Astrocyte (in vitro differentiated cells and primary cell): ENCODE measurements around the gene STX4. TPM values are rescaled to one million over a fixed set of nuclear protein-coding genes. Genes with fewer than 3 reads are reported as not detected.

Experiments
- DNase-seq: peaks from one replicate; pipeline ENCODE4 v3.0.0-alpha.2; 2010; ENCODE audit warnings: low read depth
- FAIRE-seq: peaks from 2 replicates; lab custom pipeline; 2011; peaks lifted over from hg19 to GRCh38; lab: Jason Lieb, UNC
- H2AFZ ChIP-seq: 2 replicates; pipeline ENCODE4 v1.6.0; 2012; ENCODE audit warnings: low read depth, low read length, inconsistent platforms
- H3K27ac ChIP-seq: 2 replicates; pipeline ENCODE4 v1.5.1; 2011; ENCODE audit warnings: low read depth, low read length, inconsistent platforms
- H3K27me3 ChIP-seq: 2 replicates; pipeline ENCODE4 v1.6.0; 2011; ENCODE audit warnings: low read length, inconsistent platforms; ENCODE audit not compliant: insufficient read depth
- H3K36me3 ChIP-seq: 2 replicates; pipeline ENCODE4 v1.5.1; 2011; ENCODE audit warnings: low read length, inconsistent platforms; ENCODE audit not compliant: insufficient read depth
- H3K4me1 ChIP-seq: 2 replicates; pipeline ENCODE4 v1.5.1; 2011; ENCODE audit warnings: low read length, inconsistent platforms; ENCODE audit not compliant: insufficient read depth
- H3K4me2 ChIP-seq: 2 replicates; pipeline ENCODE4 v1.6.0; 2012; ENCODE audit warnings: low read length, inconsistent platforms
- H3K4me3 ChIP-seq: 2 replicates; pipeline ENCODE4 v1.5.1; 2011; ENCODE audit warnings: low read depth, mild to moderate bottlenecking, low read length, inconsistent platforms; ENCODE audit not compliant: insufficient read depth
- H3K79me2 ChIP-seq: 2 replicates; pipeline ENCODE4 v1.6.0; 2012; ENCODE audit warnings: mild to moderate bottlenecking, low read length, inconsistent platforms; ENCODE audit not compliant: insufficient read depth
- H3K9ac ChIP-seq: 2 replicates; pipeline ENCODE4 v1.6.0; 2012; ENCODE audit warnings: mild to moderate bottlenecking, low read length, inconsistent platforms
- H3K9me3 ChIP-seq: 2 replicates; pipeline ENCODE4 v1.5.1; 2012; ENCODE audit warnings: low read depth, mild to moderate bottlenecking, low read length, inconsistent platforms; ENCODE audit not compliant: insufficient read depth
- H4K20me1 ChIP-seq: 2 replicates; pipeline ENCODE4 v1.6.0; 2012; ENCODE audit warnings: low read length, inconsistent platforms; ENCODE audit not compliant: insufficient read depth
- H3K27ac Mint-ChIP-seq: one replicate; pipeline ENCODE4 v1.8.0; 2021; ENCODE audit warnings: mild to moderate bottlenecking, mixed read lengths; ENCODE audit not compliant: unreplicated experiment
- H3K27me3 Mint-ChIP-seq: one replicate; pipeline ENCODE4 v1.8.0; 2021; ENCODE audit warnings: low read depth, mixed read lengths; ENCODE audit not compliant: unreplicated experiment
- H3K36me3 Mint-ChIP-seq: one replicate; pipeline ENCODE4 v1.8.0; 2021; ENCODE audit warnings: low read depth, mixed read lengths; ENCODE audit not compliant: unreplicated experiment
- H3K4me1 Mint-ChIP-seq: one replicate; pipeline ENCODE4 v1.8.0; 2021; ENCODE audit warnings: low read depth, mixed read lengths; ENCODE audit not compliant: unreplicated experiment
- H3K4me3 Mint-ChIP-seq: one replicate; pipeline ENCODE4 v1.8.0; 2021; ENCODE audit warnings: mild to moderate bottlenecking, moderate library complexity, mixed read lengths; ENCODE audit not compliant: unreplicated experiment
- H3K9me3 Mint-ChIP-seq: one replicate; pipeline ENCODE4 v1.8.0; 2021; ENCODE audit warnings: mild to moderate bottlenecking, mixed read lengths; ENCODE audit not compliant: unreplicated experiment
- EZH2 ChIP-seq: IDR thresholded peaks from 2 replicates; pipeline ENCODE4 v1.6.1; 2012; ENCODE audit warnings: mild to moderate bottlenecking, low read length, inconsistent platforms; ENCODE audit not compliant: insufficient read depth
- total RNA-seq: library from RNA; stranded (reverse); gene quantifications from 2 replicates; pipeline ENCODE4 v1.2.1, GENCODE V29; 2021
- TF ChIP-seq, protein P1 (sequence below): IDR thresholded peaks from 2 replicates; pipeline ENCODE4 v1.5.1; 2011; ENCODE audit warnings: low read depth, mild to moderate bottlenecking, inconsistent platforms, low read length, moderate library complexity; ENCODE audit not compliant: insufficient read depth

Gene STX4
- total RNA-seq, 1 donor from 2014 or later: 56.0 TPM

DNA sequence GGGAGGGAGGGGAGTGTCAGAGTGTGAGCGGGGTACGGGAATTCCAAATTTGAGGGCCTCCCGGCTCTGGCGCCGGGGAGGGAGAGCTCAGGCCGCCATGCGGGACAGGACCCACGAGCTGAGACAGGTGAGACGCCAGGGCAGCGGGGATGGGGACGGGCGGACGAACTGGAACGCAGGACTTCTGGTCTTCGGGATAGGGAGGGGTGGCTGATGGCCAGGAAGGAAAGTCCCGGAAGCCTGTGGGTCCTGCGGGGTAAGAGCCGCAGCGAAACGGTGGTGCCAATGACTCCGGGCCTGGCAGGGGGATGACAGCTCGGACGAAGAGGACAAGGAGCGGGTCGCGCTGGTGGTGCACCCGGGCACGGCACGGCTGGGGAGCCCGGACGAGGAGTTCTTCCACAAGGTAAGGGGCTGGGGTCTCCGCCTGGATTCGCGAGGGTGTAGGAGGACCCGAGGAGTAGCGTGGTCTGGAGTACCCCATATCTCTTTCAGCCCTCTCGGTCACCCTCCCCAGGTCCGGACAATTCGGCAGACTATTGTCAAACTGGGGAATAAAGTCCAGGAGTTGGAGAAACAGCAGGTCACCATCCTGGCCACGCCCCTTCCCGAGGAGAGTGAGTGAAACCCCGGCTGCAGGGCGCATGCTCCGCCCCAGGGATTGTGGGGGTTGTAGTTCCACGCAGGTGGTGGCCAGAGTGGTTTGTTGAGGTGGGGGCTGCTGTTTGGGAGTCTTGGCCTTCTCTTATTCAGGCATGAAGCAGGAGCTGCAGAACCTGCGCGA, 543 bp downstream of the STX4 start:
- no peak for FAIRE-seq

DNA sequence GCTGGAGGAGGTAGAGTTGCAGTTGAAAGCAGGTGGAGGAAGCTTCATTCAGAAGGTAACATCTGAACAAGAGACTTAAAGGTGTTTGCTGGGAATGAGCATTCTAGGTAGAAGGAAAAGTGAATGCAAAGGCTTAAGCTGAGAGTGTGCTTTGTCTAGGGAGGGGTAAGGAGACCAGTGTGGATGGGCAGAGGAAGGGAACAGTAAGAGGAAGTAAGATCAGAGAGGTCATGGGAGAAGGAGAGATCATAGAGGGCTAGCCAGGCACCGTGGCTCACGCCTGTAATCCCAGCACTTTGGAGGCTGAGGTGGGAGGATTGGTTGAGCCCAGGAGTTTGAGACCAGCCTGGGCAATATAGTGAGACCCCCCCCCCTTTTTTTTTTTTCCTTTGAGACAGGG, 3.3 kb downstream of the STX4 start:
- Histone ChIP-seq H4K20me1 (peaks cover 19% of the 10 kb centered on the region), H3K36me3 (peaks cover 10% of the 10 kb centered on the region), H2AFZ (no peak overlapping the region), H3K79me2 (peaks cover 24% of the 10 kb centered on the region), H3K4me3 (no peak overlapping the region), H3K9me3 (no peaks in the 10 kb centered on the region), H3K27me3 (no peaks in the 10 kb centered on the region), H3K4me1 (peaks cover 12% of the 10 kb centered on the region), H3K9ac (no peak overlapping the region), H3K4me2 (no peak overlapping the region), H3K27ac (no peak overlapping the region)
- DNase-seq (no peak), FAIRE-seq (no peak)
- Mint-ChIP-seq H3K9me3 (no peaks in the 10 kb centered on the region), H3K4me3 (no peak overlapping the region), H3K27ac (no peak overlapping the region), H3K4me1 (peaks cover 16% of the 10 kb centered on the region), H3K36me3 (peaks cover 20% of the 10 kb centered on the region), H3K27me3 (no peaks in the 10 kb centered on the region)
- no peak for TF ChIP-seq EZH2
- TF ChIP-seq, protein P1, sequence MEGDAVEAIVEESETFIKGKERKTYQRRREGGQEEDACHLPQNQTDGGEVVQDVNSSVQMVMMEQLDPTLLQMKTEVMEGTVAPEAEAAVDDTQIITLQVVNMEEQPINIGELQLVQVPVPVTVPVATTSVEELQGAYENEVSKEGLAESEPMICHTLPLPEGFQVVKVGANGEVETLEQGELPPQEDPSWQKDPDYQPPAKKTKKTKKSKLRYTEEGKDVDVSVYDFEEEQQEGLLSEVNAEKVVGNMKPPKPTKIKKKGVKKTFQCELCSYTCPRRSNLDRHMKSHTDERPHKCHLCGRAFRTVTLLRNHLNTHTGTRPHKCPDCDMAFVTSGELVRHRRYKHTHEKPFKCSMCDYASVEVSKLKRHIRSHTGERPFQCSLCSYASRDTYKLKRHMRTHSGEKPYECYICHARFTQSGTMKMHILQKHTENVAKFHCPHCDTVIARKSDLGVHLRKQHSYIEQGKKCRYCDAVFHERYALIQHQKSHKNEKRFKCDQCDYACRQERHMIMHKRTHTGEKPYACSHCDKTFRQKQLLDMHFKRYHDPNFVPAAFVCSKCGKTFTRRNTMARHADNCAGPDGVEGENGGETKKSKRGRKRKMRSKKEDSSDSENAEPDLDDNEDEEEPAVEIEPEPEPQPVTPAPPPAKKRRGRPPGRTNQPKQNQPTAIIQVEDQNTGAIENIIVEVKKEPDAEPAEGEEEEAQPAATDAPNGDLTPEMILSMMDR: no peak

More for the DNA sequence above, 543 bp downstream of the STX4 start:
- Histone ChIP-seq H3K36me3 (peaks cover 3% of the 10 kb centered on the region), H3K79me2 (peaks cover 24% of the 10 kb centered on the region), H3K4me1 (peaks cover 12% of the 10 kb centered on the region), H2AFZ (peak overlapping the region; percentile 73), H4K20me1 (peaks cover 19% of the 10 kb centered on the region), H3K4me2 (peak overlapping the region; percentile 95), H3K27me3 (no peaks in the 10 kb centered on the region), H3K4me3 (peak overlapping the region; percentile 93), H3K9me3 (no peaks in the 10 kb centered on the region), H3K27ac (peak overlapping the region; percentile 94), H3K9ac (peak overlapping the region; percentile 92)
- Mint-ChIP-seq H3K9me3 (no peaks in the 10 kb centered on the region), H3K36me3 (peaks cover 11% of the 10 kb centered on the region), H3K4me1 (peaks cover 18% of the 10 kb centered on the region), H3K27ac (peak overlapping the region; percentile 95), H3K4me3 (peak overlapping the region; percentile 94), H3K27me3 (no peaks in the 10 kb centered on the region)
- DNase-seq: peak; percentile 43
- TF ChIP-seq EZH2: no peak

DNA sequence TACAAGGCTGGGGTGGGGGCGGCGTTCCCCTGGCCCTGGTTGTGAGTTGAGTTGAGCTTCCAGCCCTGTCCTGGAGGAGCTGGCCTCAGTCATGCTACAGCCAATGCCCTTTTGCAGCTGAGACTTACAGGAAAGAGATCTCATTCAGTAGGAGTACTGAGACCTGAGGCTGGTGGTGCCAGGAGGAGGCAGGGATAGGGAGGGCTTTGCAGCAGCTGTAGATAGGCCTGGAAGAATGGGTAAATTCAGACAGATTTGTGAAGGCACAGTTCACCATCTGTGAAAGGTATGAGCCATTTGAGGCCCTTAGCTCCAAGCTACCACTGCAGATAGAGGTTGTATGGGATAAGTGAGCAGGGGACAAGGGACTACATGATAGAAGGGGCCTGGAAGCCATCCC, 5.6 kb downstream of the STX4 start:
- H3K9me3 Mint-ChIP-seq: no peaks in the 10 kb centered on the region

More for the DNA sequence above, 5.6 kb downstream of the STX4 start:
- Histone ChIP-seq H3K9me3 (no peaks in the 10 kb centered on the region), H3K79me2 (peaks cover 19% of the 10 kb centered on the region), H3K4me1 (peaks cover 6% of the 10 kb centered on the region), H2AFZ (no peak overlapping the region), H3K9ac (no peak overlapping the region), H3K36me3 (peaks cover 14% of the 10 kb centered on the region), H3K27me3 (no peaks in the 10 kb centered on the region), H3K4me3 (no peak overlapping the region), H3K27ac (no peak overlapping the region), H3K4me2 (no peak overlapping the region), H4K20me1 (peaks cover 27% of the 10 kb centered on the region)
- Mint-ChIP-seq H3K4me1 (peaks cover 5% of the 10 kb centered on the region), H3K27ac (no peak overlapping the region), H3K4me3 (no peak overlapping the region), H3K27me3 (no peaks in the 10 kb centered on the region), H3K36me3 (peaks cover 28% of the 10 kb centered on the region)
- no peak for DNase-seq
- no peak for FAIRE-seq
- TF ChIP-seq, protein P1: no peak
- no peak for TF ChIP-seq EZH2
